PC-3 (cell line): Measurements from ENCODE around the gene PLXNA2. TPM values are rescaled to one million over a fixed set of nuclear protein-coding genes. Genes with fewer than 3 reads are reported as not detected.

Source experiments
- ATAC-seq: fragments of 200-7000 bp; cut with Tn5 transposase; 2 replicates; pipeline ENCODE4 v1.9.1; 2020; ENCODE audit warnings: mild to moderate bottlenecking, moderate library complexity
- BruUV-seq: library from RNA; stranded (reverse); fragments of 400-500 nt; replicated peaks from 2 replicates; lab custom pipeline; 2021; lab: Mats Ljungman, UMichigan
- CTCF ChIA-PET: fragments of 300-600 bp; sonication (Branson Sonifier 250); formaldehyde crosslinking; loops from one replicate; lab custom pipeline; 2022; ENCODE audit warnings: antibody characterized with exemption; lab: Charles Lee
- POLR2A ChIA-PET: fragments of 300-600 bp; sonication (Branson Sonifier 250); formaldehyde crosslinking; loops from one replicate; lab custom pipeline; 2022; ENCODE audit warnings: antibody characterized with exemption; ENCODE audit not compliant: unreplicated experiment; lab: Charles Lee
- DNase-seq: peaks from one replicate; pipeline ENCODE4 v3.0.0-alpha.2; 2015
- H2AFZ ChIP-seq: fragments of 300-600 bp; sonication (generic); 2 replicates; pipeline ENCODE4 v1.6.0; 2016; ENCODE audit warnings: antibody characterized with exemption, low read length
- H3F3A ChIP-seq: fragments of 300-600 bp; sonication (generic); one replicate; pipeline ENCODE4 v1.6.0; 2017; ENCODE audit warnings: antibody characterized with exemption, low read length, control low read depth, mild to moderate bottlenecking; ENCODE audit not compliant: unreplicated experiment
- H3K27ac ChIP-seq: fragments of 300-600 bp; sonication (generic); 2 replicates; pipeline ENCODE4 v1.5.1; 2016; ENCODE audit warnings: mild to moderate bottlenecking, low read length
- H3K27me3 ChIP-seq: fragments of 300-600 bp; sonication (generic); 2 replicates; pipeline ENCODE4 v1.6.1; 2016; ENCODE audit warnings: low read length, mixed read lengths
- H3K36me3 ChIP-seq: fragments of 300-600 bp; sonication (generic); 2 replicates; pipeline ENCODE4 v1.6.1; 2016; ENCODE audit warnings: low read depth, mixed run types, low read length, mixed read lengths
- H3K4me1 ChIP-seq: fragments of 300-600 bp; sonication (generic); 2 replicates; pipeline ENCODE4 v1.5.1; 2016; ENCODE audit warnings: low read length; ENCODE audit not compliant: insufficient read depth
- H3K4me2 ChIP-seq: fragments of 300-600 bp; sonication (generic); 2 replicates; pipeline ENCODE4 v1.6.0; 2016; ENCODE audit warnings: low read length
- H3K4me3 ChIP-seq: fragments of 300-600 bp; sonication (generic); 2 replicates; pipeline ENCODE4 v1.5.1; 2016; ENCODE audit warnings: mild to moderate bottlenecking, low read length, mixed read lengths
- H3K79me2 ChIP-seq: fragments of 300-600 bp; sonication (generic); 2 replicates; pipeline ENCODE4 v1.6.1; 2017; ENCODE audit warnings: low read length, mixed read lengths
- H3K9ac ChIP-seq: fragments of 300-600 bp; sonication (generic); 2 replicates; pipeline ENCODE4 v1.6.0; 2016; ENCODE audit warnings: mild to moderate bottlenecking, low read length
- H3K9me2 ChIP-seq: fragments of 300-600 bp; sonication (generic); replicated peaks from 2 replicates; pipeline ENCODE4 v1.6.1; 2016; ENCODE audit warnings: mixed run types, low read length, mixed read lengths
- H3K9me3 ChIP-seq: fragments of 300-600 bp; sonication (generic); 2 replicates; pipeline ENCODE4 v1.6.1; 2016; ENCODE audit warnings: low read length, mixed read lengths
- H4K20me1 ChIP-seq: fragments of 300-600 bp; sonication (generic); 2 replicates; pipeline ENCODE4 v1.6.1; 2016; ENCODE audit warnings: low read length, mixed read lengths
- EZH2 ChIP-seq: fragments of 300-600 bp; sonication (generic); IDR thresholded peaks from one replicate; pipeline ENCODE4 v1.6.1; 2017; ENCODE audit warnings: antibody characterized with exemption, mild to moderate bottlenecking, low read length; ENCODE audit not compliant: unreplicated experiment
- EZH2phosphoT487 ChIP-seq: fragments of 300-600 bp; sonication (generic); IDR thresholded peaks from 2 replicates; pipeline ENCODE4 v1.6.1; 2018; ENCODE audit warnings: mild to moderate bottlenecking, antibody characterized with exemption, low read length, borderline replicate concordance
- intact Hi-C: fragments of 100-400 bp; cut with micrococcal nuclease; formaldehyde crosslinking; loops from 2 replicates; pipeline ENCODE4 v1.9.0; 2023
- total RNA-seq: library from RNA; depleted of rRNA; stranded (reverse); fragments of >200 nt; gene quantifications from 2 replicates; pipeline ENCODE4 v1.2.3, GENCODE V29; 2014
- TF ChIP-seq, protein P1 (sequence below): fragments of 300-600 bp; sonication (generic); conservative IDR thresholded peaks from 2 replicates; pipeline ENCODE4 v1.5.1; 2017; ENCODE audit warnings: antibody characterized with exemption, low read depth, mild to moderate bottlenecking, low read length

Gene PLXNA2
- total RNA-seq, 1 experiment from 2014 or later = 16.2 TPM

GRCh38 chr1:208121813-208122364 is 122.3 kb downstream of the PLXNA2 start:
- Histone ChIP-seq H3K4me2 (no peak overlapping the region), H3K27ac (no peak overlapping the region), H3F3A (no peaks in the 10 kb centered on the region), H3K4me3 (no peak overlapping the region), H3K36me3 (no peaks in the 10 kb centered on the region), H2AFZ (no peak overlapping the region), H3K9me2 (no peaks in the 10 kb centered on the region), H3K27me3 (no peaks in the 10 kb centered on the region), H3K4me1 (peaks cover 16% of the 10 kb centered on the region), H3K79me2 (no peaks in the 10 kb centered on the region), H3K9ac (no peak overlapping the region), H4K20me1 (no peaks in the 10 kb centered on the region), H3K9me3 (no peaks in the 10 kb centered on the region)
- no peak for DNase-seq
- TF ChIP-seq EZH2phosphoT487 (no peak), EZH2 (no peak)
- TF ChIP-seq, protein P1, sequence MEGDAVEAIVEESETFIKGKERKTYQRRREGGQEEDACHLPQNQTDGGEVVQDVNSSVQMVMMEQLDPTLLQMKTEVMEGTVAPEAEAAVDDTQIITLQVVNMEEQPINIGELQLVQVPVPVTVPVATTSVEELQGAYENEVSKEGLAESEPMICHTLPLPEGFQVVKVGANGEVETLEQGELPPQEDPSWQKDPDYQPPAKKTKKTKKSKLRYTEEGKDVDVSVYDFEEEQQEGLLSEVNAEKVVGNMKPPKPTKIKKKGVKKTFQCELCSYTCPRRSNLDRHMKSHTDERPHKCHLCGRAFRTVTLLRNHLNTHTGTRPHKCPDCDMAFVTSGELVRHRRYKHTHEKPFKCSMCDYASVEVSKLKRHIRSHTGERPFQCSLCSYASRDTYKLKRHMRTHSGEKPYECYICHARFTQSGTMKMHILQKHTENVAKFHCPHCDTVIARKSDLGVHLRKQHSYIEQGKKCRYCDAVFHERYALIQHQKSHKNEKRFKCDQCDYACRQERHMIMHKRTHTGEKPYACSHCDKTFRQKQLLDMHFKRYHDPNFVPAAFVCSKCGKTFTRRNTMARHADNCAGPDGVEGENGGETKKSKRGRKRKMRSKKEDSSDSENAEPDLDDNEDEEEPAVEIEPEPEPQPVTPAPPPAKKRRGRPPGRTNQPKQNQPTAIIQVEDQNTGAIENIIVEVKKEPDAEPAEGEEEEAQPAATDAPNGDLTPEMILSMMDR = no peak
- no peak for ATAC-seq
- BruUV-seq = no TSS peak
- CTCF ChIA-PET = no interaction called here
- intact Hi-C loops = no loop called here
- POLR2A ChIA-PET = no interaction called here

DNA sequence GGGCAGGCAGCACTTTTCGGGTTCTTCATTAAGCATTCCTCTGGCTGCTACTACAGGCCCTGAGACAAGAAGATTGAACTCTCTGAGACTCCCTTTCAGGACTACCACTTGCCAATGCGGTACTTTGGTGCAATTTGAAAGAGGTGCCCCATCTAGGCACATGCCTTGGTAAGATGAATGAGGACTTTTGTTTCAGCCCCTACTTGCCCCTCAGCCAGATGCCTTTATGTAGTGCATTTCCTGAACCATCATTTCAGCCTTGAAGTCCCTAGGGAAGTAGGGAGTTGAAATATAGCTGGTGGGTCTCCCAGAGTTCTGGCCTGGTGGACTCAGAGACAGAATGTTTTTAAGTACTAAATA is 123.8 kb downstream of the PLXNA2 start:
- CTCF ChIA-PET = interaction anchor here (1.0 kb wide), 1 partner anchor 12 kb away, joined by 4 read pairs; no protein-coding TSS in a partner anchor
- DNase-seq (no peak), ATAC-seq (no peak)
- no TSS peak for BruUV-seq
- no peak for TF ChIP-seq EZH2
- TF ChIP-seq EZH2phosphoT487 = no peak
- Histone ChIP-seq H3K27ac (no peak overlapping the region), H2AFZ (no peak overlapping the region), H3F3A (no peaks in the 10 kb centered on the region), H4K20me1 (no peaks in the 10 kb centered on the region), H3K4me1 (peaks cover 16% of the 10 kb centered on the region), H3K36me3 (no peaks in the 10 kb centered on the region), H3K79me2 (no peaks in the 10 kb centered on the region), H3K4me3 (no peak overlapping the region), H3K27me3 (no peaks in the 10 kb centered on the region), H3K9me3 (no peaks in the 10 kb centered on the region), H3K4me2 (peak overlapping the region; percentile 33), H3K9ac (no peak overlapping the region), H3K9me2 (no peaks in the 10 kb centered on the region)
- intact Hi-C loops = no loop called here
- POLR2A ChIA-PET = no interaction called here

- H2AFZ ChIP-seq = no peak overlapping the region
- no peaks in the 10 kb centered on the region for H3K27me3 ChIP-seq
- H3K4me2 ChIP-seq = no peak overlapping the region
- ChIA-PET POLR2A (no interaction called here), CTCF (interaction anchor here (0.5 to 1.0 kb wide), 2 partner anchors 13 to 124 kb away, joined by 4 read pairs; no protein-coding TSS in a partner anchor)
- H3K36me3 ChIP-seq = no peaks in the 10 kb centered on the region
- no peak overlapping the region for H3K4me3 ChIP-seq
- no peak overlapping the region for H3K27ac ChIP-seq
- TF ChIP-seq, protein P1 = no peak
- TF ChIP-seq EZH2 = no peak
- TF ChIP-seq EZH2phosphoT487 = no peak
- ATAC-seq (no peak), DNase-seq (no peak)
- no peaks in the 10 kb centered on the region for H3K9me2 ChIP-seq
- H3K9ac ChIP-seq = no peak overlapping the region
- no peaks in the 10 kb centered on the region for H3F3A ChIP-seq
- intact Hi-C loops = no loop called here
- H3K79me2 ChIP-seq = no peaks in the 10 kb centered on the region
- H3K9me3 ChIP-seq = no peaks in the 10 kb centered on the region
- H3K4me1 ChIP-seq = peaks cover 16% of the 10 kb centered on the region
- no TSS peak for BruUV-seq
- no peaks in the 10 kb centered on the region for H4K20me1 ChIP-seq
Observed at GRCh38 chr1:208118841-208119606, 125.2 kb downstream of the PLXNA2 start.
